Activated naive CD4-positive, alpha-beta T cell treated with anti-CD3 and anti-CD28 coated beads, Interleukin-2, amount 50 U/mL, for 72 hours (primary cell): ENCODE results near the gene AMBN. TPM values are rescaled to one million over a fixed set of nuclear protein-coding genes. Genes with fewer than 3 reads are reported as not detected.
A peak's percentile ranks its signal among the peaks of the same experiment; 100 is the strongest.

Experiments used
- ATAC-seq, 2 donors: fragments of 150-1000 bp; cut with Tn5 transposase; 2 replicates each; pipeline ENCODE4 v1.10.0; 2021; ENCODE audit warnings: mild to moderate bottlenecking in 2 of 2, moderate library complexity in 2 of 2
- DNase-seq, 2 donors: peaks; one replicate each; pipeline ENCODE4 v3.0.0; 2021 to 2022; ENCODE audit warnings: low spot score in 2 of 2
- H3K27ac Mint-ChIP-seq, 2 donors: one replicate each; pipeline ENCODE4 v1.8.0; 2022; ENCODE audit warnings: mild to moderate bottlenecking in 2 of 2, mixed read lengths in 2 of 2
- H3K36me3 Mint-ChIP-seq, 2 donors: one replicate each; pipeline ENCODE4 v1.8.0; 2022; ENCODE audit warnings: mixed read lengths in 2 of 2
- H3K9me3 Mint-ChIP-seq, 2 donors: one replicate each; pipeline ENCODE4 v1.8.0; 2022; ENCODE audit warnings: mixed read lengths in 2 of 2
- total RNA-seq, 2 donors: library from RNA; stranded (reverse); gene quantifications; one replicate each; pipeline ENCODE4 v1.2.3, GENCODE V29; 2022

AMBN gene, protein sequence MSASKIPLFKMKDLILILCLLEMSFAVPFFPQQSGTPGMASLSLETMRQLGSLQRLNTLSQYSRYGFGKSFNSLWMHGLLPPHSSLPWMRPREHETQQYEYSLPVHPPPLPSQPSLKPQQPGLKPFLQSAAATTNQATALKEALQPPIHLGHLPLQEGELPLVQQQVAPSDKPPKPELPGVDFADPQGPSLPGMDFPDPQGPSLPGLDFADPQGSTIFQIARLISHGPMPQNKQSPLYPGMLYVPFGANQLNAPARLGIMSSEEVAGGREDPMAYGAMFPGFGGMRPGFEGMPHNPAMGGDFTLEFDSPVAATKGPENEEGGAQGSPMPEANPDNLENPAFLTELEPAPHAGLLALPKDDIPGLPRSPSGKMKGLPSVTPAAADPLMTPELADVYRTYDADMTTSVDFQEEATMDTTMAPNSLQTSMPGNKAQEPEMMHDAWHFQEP
- not detected for total RNA-seq

DNA sequence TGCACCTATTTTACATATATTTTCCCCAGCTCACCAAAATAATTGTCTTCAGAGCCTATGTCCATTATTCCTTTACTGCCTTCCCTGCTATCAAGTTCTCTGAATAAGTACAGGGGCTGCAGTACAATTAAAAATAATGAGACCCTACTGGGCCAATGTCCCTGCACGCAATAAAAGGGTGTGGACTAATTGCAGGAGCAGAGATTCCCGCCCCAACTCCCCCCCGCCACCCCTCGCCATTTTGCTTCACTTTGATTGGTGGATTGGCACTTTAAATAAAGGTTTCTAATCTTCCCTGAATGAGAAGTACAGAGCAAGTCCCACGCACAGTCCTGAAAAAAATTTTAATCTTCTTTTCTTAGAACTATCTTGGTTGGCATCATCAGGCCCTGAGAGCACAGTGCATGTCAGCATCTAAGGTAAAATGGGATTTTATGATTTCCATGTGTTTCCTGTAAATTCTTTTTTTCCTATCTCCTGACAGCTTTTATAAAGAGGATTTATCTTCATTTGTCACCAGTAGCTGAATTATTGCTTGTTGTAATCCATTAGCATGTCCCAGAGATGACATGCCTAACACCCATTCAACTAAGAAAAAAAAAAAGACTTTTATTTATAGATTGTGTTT is at the start of gene AMBN:
AMBN (plus strand) TSS at position 302 of the 628 bp plus-strand sequence; CDS start at position 405, 103 bp downstream.
- DNase-seq, result no peak
- no peak within 1 kb of the TSS for H3K27ac Mint-ChIP-seq
- ATAC-seq, result no peak

DNA sequence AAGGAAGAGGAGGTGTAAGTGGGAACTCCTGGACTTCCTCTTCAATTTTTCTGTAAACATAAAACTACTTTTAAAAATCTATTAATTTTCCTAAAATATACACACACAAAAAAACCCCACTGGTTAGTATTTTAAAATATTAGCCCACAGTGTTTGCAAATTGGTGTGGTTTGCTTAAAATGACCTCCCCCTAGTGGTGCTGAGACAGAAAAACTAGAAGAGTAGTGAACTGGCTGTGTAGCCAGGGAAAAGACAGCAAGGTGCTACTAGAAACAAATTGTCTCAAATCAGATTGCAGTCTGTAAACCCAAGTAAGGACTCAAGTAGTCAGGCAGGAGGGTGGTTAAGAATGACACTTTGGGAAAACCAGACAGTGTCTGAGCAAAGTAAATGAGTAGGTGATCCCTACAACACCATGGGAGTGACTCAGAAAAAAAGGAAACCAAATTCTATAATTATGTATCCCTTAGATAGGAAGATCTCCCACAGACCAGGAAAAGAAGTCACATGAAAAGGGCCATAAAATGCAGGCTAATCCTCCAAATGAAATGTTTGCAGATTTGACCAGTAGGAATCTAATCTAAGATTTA is 47.7 kb upstream of the AMBN start:
- H3K27ac Mint-ChIP-seq, result no peak overlapping the region
- DNase-seq, result no peak
- H3K9me3 Mint-ChIP-seq, result no peaks in the 10 kb centered on the region
- ATAC-seq, result no peak
- H3K36me3 Mint-ChIP-seq, result no peaks in the 10 kb centered on the region

More for the DNA sequence above, at the start of gene AMBN:
- Mint-ChIP-seq H3K9me3 (no peaks in the 10 kb centered on the region), H3K36me3 (no peaks in the 10 kb centered on the region)

DNA sequence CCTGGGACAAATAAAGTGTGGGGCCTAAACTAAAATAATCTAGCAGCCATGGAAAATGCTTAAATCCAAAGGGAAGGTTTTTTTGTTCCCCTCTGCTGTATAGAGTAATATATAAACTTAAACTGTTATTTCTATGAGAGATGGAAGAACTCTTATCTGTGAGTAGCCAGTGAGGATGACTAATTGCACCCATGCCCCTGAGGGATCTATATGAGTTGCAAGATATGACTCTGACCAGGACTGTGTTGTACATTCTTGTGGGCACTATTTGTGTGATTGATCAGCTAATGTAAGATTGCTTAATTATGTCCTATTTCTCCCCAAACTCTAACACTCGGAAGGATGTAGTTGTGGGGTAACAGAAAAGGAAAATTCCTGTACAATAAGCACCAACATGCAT is 35.2 kb upstream of the AMBN start:
- Mint-ChIP-seq H3K27ac (no peak overlapping the region), H3K36me3 (no peaks in the 10 kb centered on the region), H3K9me3 (no peaks in the 10 kb centered on the region)
- DNase-seq, result no peak
- ATAC-seq, result no peak

DNA sequence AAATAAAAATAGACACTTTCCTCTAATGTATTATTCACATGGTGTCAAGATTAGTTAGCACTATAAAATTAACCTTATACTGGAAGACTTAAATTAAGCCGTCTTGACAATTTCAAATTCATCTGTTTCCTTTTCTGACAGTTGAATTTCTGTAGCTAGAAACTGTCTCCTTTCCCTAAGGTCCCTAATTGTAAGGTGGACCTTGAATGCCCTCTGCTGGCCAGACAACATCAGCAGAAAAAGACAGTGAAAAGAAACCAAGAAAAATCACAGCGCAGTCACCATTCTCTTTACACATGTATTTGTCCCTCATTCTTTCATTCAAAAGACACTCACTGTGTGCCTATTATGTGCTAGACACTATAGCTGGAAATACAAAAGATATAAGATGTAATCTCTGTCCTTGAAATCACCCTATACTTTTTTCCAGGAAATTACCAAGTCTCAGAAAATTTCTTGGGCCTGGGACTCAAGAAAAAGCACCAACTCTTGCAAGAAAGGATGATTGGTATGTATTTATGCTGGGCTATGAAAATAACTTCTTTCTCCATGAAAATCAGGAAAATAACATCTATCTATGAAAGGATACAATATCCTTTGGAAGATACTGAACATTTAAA is 32.7 kb upstream of the AMBN start:
- DNase-seq (peak in 1 of 2 donors; percentile 34), ATAC-seq (peak in 1 of 2 donors; percentile 48)
- Mint-ChIP-seq H3K27ac (no peak overlapping the region), H3K36me3 (no peaks in the 10 kb centered on the region), H3K9me3 (no peaks in the 10 kb centered on the region)

DNA sequence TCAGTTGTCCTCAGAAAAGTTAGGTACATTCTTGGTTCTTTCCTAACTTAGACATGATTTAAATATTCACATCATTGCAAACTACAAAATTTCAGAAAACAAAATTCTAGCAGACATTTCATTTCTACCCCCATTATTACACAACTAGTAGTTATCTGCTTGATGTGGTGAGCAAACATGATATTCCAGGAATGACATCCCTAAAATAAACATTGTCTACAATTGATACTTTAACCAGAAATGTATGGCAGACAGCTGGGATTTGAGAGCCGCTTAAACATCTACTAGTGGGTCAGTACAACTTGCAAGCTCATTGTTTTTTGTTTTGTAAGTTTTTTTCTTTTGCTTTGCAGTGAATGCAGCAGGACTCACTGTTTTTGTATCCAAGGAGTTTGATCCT is 32.1 kb upstream of the AMBN start:
- DNase-seq (no peak), ATAC-seq (no peak)
- Mint-ChIP-seq H3K9me3 (no peaks in the 10 kb centered on the region), H3K36me3 (no peaks in the 10 kb centered on the region), H3K27ac (no peak overlapping the region)

DNA sequence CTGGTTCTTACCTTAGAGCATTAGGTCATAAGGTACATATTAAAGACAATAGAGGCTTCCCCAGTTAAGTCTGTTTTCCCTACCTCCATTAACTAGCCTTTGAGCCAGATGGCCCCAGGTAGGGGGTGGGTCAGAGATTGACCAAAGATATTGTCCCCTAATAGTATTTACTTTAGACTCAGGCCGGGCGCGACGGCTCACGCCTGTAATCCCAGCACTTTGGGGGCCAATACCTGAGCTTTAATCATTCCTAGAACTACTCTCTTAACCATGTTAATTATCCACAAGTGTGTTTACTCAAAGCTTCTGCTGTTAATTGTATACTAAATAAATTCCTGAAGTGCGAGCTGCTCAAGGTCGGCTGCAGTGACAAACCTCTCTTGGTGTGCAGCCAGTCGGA is 28.0 kb upstream of the AMBN start:
- Mint-ChIP-seq H3K36me3 (no peaks in the 10 kb centered on the region), H3K27ac (no peak overlapping the region), H3K9me3 (no peaks in the 10 kb centered on the region)
- DNase-seq (no peak), ATAC-seq (no peak)

DNA sequence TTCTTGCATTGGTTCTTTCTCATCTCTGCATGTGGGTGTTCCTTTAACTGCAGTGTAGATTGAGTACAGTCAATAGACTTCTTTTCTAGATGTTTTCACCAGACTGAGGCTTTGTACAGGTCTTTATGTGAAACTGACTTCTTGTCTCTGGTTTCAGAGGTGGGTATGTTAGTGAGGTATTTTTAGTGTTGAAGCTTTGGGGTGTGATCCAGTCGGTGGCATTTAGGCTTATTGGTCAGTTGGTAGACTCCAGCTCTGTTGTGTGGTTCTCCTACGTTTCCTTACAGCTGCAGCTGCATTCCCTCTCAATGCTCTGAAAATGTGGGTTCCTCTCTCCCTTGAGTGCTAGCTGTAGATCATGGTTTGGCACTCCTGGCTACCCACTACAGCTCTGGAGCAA is 21.3 kb upstream of the AMBN start:
- no peak for DNase-seq
- Mint-ChIP-seq H3K27ac (no peak overlapping the region), H3K36me3 (no peaks in the 10 kb centered on the region), H3K9me3 (no peaks in the 10 kb centered on the region)
- no peak for ATAC-seq

DNA sequence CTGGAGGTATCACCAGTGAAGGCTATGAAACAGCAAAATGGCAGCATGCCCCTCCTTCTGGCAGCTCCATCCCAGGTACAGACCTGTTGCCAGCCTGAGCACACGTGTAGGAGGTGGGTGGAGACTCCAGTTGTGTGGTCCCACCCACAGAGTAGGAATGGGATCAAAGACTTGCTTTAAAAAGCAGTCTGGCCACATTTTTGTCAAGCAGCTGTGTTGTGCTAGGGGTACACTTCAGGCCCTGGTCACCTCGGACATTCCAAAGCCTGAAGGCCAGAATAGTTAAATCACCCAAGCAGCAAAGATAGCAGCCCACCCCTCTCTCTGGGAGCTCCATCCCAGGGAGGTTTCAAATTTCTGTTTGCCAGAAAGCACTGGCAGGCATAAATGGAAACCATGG is 20.3 kb upstream of the AMBN start:
- Mint-ChIP-seq H3K36me3 (no peaks in the 10 kb centered on the region), H3K27ac (no peak overlapping the region), H3K9me3 (no peaks in the 10 kb centered on the region)
- ATAC-seq, result no peak
- DNase-seq, result no peak

DNA sequence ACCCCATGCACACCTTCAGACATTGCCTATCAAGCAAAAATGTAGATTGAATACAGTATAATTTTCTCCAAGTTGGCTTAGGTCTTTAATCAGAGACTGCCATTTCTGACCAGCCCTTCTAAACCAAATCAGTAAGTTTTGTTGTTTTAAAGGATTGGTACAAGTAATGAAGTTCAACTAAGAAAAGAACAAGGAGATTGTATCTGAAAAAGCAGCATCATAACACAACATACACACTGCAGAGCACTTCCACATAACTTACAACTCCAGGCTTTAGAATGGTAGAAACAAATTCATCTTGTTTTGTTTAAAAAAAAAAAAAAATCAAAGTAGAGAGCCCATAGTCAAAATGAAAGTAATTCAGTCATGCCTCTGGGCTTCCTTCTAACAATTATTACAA is 16.1 kb upstream of the AMBN start:
- H3K36me3 Mint-ChIP-seq, result no peaks in the 10 kb centered on the region
- no peak for DNase-seq
- H3K9me3 Mint-ChIP-seq, result peaks cover 0 to 3% of the 10 kb centered on the region in 2 donors
- no peak overlapping the region for H3K27ac Mint-ChIP-seq
- no peak for ATAC-seq

DNA sequence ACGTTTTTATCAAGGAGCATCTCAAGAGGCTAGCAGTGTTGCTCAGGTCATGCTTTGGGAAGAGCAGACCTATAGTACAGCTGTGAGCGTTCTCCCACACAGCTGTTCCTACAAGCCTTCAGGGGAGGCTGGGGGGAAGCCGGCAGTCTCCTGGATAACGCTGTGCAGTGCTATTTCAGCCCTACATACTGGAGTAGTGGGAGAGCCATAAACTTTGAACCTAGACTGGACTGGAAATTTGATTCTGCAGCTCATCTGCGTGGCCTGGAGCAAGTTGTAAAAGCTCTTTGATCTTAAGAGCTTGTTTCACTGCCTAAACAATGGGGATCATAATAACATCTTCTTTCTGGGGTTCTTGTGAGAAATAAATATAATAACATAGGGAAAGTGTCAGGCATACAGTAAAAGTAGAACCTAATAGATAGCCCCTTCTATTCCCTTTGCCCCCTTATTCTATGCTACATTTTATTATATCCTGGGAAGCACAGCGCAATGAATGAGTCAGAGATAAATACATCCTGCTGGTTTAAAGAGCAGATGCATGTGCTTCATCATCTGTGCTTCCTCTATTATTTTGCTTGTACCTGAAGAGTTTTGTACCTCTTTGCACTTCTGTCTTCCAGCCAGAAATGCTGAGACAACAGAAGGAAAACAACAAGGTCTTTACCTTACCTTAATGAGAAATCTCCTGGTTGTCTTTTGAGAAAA is 14.7 kb upstream of the AMBN start:
- no peak for DNase-seq
- H3K27ac Mint-ChIP-seq, result no peak overlapping the region

DNA sequence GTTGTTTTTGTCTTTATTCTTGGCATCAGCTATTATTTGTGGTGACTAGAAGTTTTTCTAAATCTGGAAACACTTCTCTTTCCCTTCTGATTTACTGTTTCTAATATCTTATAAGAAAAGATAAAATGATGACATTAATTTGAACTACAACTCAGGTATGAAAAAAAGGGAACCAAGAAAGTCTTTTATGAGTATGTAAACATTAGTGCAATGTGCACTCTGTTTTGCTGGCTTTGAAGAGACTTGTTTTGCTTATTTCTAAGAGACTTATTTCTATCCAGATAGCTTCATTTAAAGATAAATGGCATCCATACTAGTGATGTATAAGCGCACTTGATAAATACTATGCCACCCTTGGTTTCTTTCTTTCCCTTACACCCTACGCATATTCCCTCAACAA is 10.1 kb upstream of the AMBN start:
- no peak overlapping the region for H3K27ac Mint-ChIP-seq
- peaks cover 0 to 3% of the 10 kb centered on the region in 2 donors for H3K9me3 Mint-ChIP-seq
- ATAC-seq, result no peak
- no peak for DNase-seq
- H3K36me3 Mint-ChIP-seq, result no peaks in the 10 kb centered on the region

More for the DNA sequence above, 14.7 kb upstream of the AMBN start:
- H3K36me3 Mint-ChIP-seq, result no peaks in the 10 kb centered on the region
- no peak for ATAC-seq
- H3K9me3 Mint-ChIP-seq, result peaks cover 0 to 3% of the 10 kb centered on the region in 2 donors

DNA sequence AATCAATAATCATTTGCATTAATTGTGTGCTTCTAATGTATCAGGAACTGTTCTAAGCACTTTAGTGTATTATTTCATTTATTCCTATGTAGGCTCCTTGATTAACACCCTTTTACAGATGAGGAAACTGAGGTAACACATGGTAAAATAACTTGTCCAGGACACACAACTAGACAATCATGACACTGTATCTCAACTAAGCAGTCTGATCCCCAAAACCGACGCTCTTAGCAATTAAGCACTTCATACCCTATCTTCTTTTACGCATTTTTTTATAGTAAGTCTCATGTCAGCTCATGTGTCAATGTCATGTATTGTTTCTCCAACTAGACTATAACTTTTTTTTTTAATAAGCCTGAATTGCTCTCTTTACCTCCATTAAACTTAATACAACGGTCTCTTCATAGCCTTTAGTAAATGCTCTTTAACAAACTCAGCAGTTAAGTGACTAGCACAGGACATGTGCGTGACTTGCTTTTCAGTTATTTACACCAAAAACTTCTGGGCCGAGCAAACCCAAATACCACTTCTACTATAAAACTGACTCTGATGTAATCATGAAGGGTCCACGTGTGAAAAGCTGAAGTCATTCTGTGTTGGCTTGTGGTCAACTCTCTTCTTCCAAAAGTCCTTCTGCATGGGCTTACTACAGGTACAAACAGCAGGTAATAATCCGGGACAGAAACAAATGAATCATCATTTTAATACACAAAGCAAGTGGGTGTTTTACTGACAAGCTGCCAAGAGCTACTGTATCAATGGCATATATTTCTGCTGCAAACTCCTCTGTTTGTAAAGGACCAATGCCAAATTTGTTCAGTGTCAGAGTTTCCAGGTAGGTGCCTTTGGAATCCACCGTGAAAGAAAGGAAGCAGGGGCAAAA is 7.9 kb upstream of the AMBN start:
- H3K9me3 Mint-ChIP-seq, result no peaks in the 10 kb centered on the region
- H3K36me3 Mint-ChIP-seq, result no peaks in the 10 kb centered on the region
- H3K27ac Mint-ChIP-seq, result no peak overlapping the region
- no peak for DNase-seq
- no peak for ATAC-seq

DNA sequence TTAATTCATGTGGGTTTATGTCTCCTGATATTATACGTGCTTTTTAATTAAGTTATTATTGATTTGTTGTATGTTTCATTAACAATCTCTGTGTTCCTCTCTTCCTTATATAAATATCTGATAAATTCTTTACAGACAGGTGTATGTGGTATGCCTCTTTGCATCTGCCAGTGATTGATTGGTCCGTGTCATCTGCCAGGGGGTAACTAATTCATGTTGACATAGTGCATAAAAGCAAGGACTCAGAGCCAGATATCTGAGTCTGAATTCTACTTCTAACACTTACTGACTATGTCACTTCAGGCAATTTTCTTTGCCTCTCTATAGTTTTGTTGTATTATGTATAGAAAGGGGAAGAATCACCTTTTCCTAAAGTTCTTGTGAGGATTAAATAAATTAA is 5.2 kb upstream of the AMBN start:
- ATAC-seq, result no peak
- no peak for DNase-seq
- H3K9me3 Mint-ChIP-seq, result no peaks in the 10 kb centered on the region
- H3K27ac Mint-ChIP-seq, result no peak overlapping the region
- H3K36me3 Mint-ChIP-seq, result no peaks in the 10 kb centered on the region

DNA sequence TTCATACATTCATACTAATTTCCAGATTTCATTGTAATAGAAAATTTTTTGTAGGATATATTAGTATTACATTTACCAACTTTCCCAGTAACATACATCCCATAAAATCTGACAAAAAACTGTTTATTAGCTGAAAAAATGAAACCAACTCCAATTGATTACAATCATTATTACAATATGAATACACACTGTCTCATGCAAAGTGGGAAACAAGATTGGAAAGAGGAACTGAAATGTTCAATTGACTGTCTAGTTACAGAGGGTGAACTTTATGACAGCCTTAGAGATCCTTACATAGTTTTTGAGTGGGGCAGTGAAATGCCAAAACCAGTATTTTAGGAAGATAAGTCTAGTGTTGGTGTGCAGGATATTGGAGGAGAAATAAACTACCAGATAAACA is 2.3 kb upstream of the AMBN start:
- Mint-ChIP-seq H3K27ac (no peak overlapping the region), H3K36me3 (no peaks in the 10 kb centered on the region)
- ATAC-seq, result no peak

DNA sequence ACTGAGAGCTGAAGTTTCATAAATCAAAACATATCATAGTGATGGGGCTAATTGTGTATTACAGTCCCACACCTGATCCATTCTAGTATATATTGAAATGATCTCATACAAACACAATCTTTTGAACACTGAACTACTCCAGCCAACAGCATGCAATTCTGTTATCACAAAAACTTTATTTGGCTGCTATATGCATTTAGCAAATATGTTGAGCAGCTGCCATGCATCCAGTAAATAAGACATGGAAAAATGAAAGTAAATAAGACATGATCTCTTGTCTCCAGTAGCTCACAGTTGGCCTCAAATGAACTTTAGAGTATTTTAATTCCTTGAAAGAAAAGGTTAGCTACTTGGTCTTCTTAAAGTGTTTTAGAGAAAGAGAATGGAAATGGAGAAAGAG is 2.1 kb downstream of the AMBN start:
- DNase-seq, result no peak
- Mint-ChIP-seq H3K9me3 (no peaks in the 10 kb centered on the region), H3K36me3 (no peaks in the 10 kb centered on the region), H3K27ac (no peak overlapping the region)
- no peak for ATAC-seq

More for the DNA sequence above, 2.3 kb upstream of the AMBN start:
- no peak for DNase-seq
- H3K9me3 Mint-ChIP-seq, result no peaks in the 10 kb centered on the region

DNA sequence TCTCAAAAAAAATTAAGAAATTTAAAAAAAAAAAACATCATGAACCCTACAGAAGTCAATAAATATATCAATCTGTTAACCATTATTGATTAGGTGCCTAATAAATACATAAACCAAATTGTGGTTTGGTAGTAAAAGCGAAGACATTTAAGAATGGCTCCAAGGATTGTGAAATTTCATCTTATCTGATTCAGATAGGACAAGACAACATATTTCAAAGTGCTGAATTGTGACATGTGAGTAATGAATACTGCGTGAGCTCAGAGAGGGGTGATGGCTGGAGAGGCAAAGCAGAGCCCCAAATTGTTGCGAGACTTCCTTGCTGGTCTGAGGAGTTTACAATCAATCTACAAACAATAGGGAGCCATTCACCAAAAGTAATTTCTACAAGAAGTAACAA is 8.2 kb downstream of the AMBN start:
- H3K9me3 Mint-ChIP-seq, result no peaks in the 10 kb centered on the region
- H3K27ac Mint-ChIP-seq, result no peak overlapping the region
- no peak for ATAC-seq
- H3K36me3 Mint-ChIP-seq, result no peaks in the 10 kb centered on the region
- no peak for DNase-seq
